PC-3 (cell line): ENCODE results near the gene SIRPG. TPM values are rescaled to one million over a fixed set of nuclear protein-coding genes. Genes with fewer than 3 reads are reported as not detected.
A peak's percentile ranks its signal among the peaks of the same experiment; 100 is the strongest.

Source experiments
- ATAC-seq: fragments of 200-7000 bp; cut with Tn5 transposase; 2 replicates; pipeline ENCODE4 v1.9.1; 2020; ENCODE audit warnings: mild to moderate bottlenecking, moderate library complexity
- BruUV-seq: library from RNA; stranded (reverse); fragments of 400-500 nt; replicated peaks from 2 replicates; lab custom pipeline; 2021; lab: Mats Ljungman, UMichigan
- CTCF ChIA-PET: fragments of 300-600 bp; sonication (Branson Sonifier 250); formaldehyde crosslinking; loops from one replicate; lab custom pipeline; 2022; ENCODE audit warnings: antibody characterized with exemption; lab: Charles Lee
- POLR2A ChIA-PET: fragments of 300-600 bp; sonication (Branson Sonifier 250); formaldehyde crosslinking; loops from one replicate; lab custom pipeline; 2022; ENCODE audit warnings: antibody characterized with exemption; ENCODE audit not compliant: unreplicated experiment; lab: Charles Lee
- DNase-seq: peaks from one replicate; pipeline ENCODE4 v3.0.0-alpha.2; 2015
- H2AFZ ChIP-seq: fragments of 300-600 bp; sonication (generic); 2 replicates; pipeline ENCODE4 v1.6.0; 2016; ENCODE audit warnings: antibody characterized with exemption, low read length
- H3F3A ChIP-seq: fragments of 300-600 bp; sonication (generic); one replicate; pipeline ENCODE4 v1.6.0; 2017; ENCODE audit warnings: antibody characterized with exemption, low read length, control low read depth, mild to moderate bottlenecking; ENCODE audit not compliant: unreplicated experiment
- H3K27ac ChIP-seq: fragments of 300-600 bp; sonication (generic); 2 replicates; pipeline ENCODE4 v1.5.1; 2016; ENCODE audit warnings: mild to moderate bottlenecking, low read length
- H3K27me3 ChIP-seq: fragments of 300-600 bp; sonication (generic); 2 replicates; pipeline ENCODE4 v1.6.1; 2016; ENCODE audit warnings: low read length, mixed read lengths
- H3K36me3 ChIP-seq: fragments of 300-600 bp; sonication (generic); 2 replicates; pipeline ENCODE4 v1.6.1; 2016; ENCODE audit warnings: low read depth, mixed run types, low read length, mixed read lengths
- H3K4me1 ChIP-seq: fragments of 300-600 bp; sonication (generic); 2 replicates; pipeline ENCODE4 v1.5.1; 2016; ENCODE audit warnings: low read length; ENCODE audit not compliant: insufficient read depth
- H3K4me2 ChIP-seq: fragments of 300-600 bp; sonication (generic); 2 replicates; pipeline ENCODE4 v1.6.0; 2016; ENCODE audit warnings: low read length
- H3K4me3 ChIP-seq: fragments of 300-600 bp; sonication (generic); 2 replicates; pipeline ENCODE4 v1.5.1; 2016; ENCODE audit warnings: mild to moderate bottlenecking, low read length, mixed read lengths
- H3K79me2 ChIP-seq: fragments of 300-600 bp; sonication (generic); 2 replicates; pipeline ENCODE4 v1.6.1; 2017; ENCODE audit warnings: low read length, mixed read lengths
- H3K9ac ChIP-seq: fragments of 300-600 bp; sonication (generic); 2 replicates; pipeline ENCODE4 v1.6.0; 2016; ENCODE audit warnings: mild to moderate bottlenecking, low read length
- H3K9me2 ChIP-seq: fragments of 300-600 bp; sonication (generic); replicated peaks from 2 replicates; pipeline ENCODE4 v1.6.1; 2016; ENCODE audit warnings: mixed run types, low read length, mixed read lengths
- H3K9me3 ChIP-seq: fragments of 300-600 bp; sonication (generic); 2 replicates; pipeline ENCODE4 v1.6.1; 2016; ENCODE audit warnings: low read length, mixed read lengths
- H4K20me1 ChIP-seq: fragments of 300-600 bp; sonication (generic); 2 replicates; pipeline ENCODE4 v1.6.1; 2016; ENCODE audit warnings: low read length, mixed read lengths
- EZH2 ChIP-seq: fragments of 300-600 bp; sonication (generic); IDR thresholded peaks from one replicate; pipeline ENCODE4 v1.6.1; 2017; ENCODE audit warnings: antibody characterized with exemption, mild to moderate bottlenecking, low read length; ENCODE audit not compliant: unreplicated experiment
- EZH2phosphoT487 ChIP-seq: fragments of 300-600 bp; sonication (generic); IDR thresholded peaks from 2 replicates; pipeline ENCODE4 v1.6.1; 2018; ENCODE audit warnings: mild to moderate bottlenecking, antibody characterized with exemption, low read length, borderline replicate concordance
- intact Hi-C: fragments of 100-400 bp; cut with micrococcal nuclease; formaldehyde crosslinking; loops from 2 replicates; pipeline ENCODE4 v1.9.0; 2023
- total RNA-seq: library from RNA; depleted of rRNA; stranded (reverse); fragments of >200 nt; gene quantifications from 2 replicates; pipeline ENCODE4 v1.2.3, GENCODE V29; 2014
- TF ChIP-seq, protein P1 (sequence below): fragments of 300-600 bp; sonication (generic); conservative IDR thresholded peaks from 2 replicates; pipeline ENCODE4 v1.5.1; 2017; ENCODE audit warnings: antibody characterized with exemption, low read depth, mild to moderate bottlenecking, low read length

Gene SIRPG
- total RNA-seq, 1 experiment from 2014 or later: not detected

DNA sequence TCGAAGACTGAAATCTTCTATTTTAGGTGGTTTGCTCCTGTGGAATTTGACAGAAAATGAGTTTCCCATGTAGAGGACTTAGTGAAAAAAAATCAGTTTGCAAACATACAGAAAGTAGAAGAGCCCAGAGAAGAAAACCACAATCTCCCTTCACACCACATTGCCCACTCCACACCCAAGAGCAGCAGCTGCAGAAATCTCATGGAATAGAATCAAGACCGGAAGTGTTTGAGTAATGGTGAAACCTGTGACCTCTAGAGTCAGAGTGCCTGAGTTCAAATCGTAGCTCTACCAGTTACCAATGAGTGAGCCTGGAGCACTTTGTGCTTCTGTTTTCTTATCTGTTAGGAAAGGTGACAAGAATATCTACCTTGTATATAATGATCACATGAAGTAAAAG is 4.6 kb downstream of the SIRPG start:
- ChIA-PET CTCF (no interaction called here), POLR2A (no interaction called here)
- no TSS peak for BruUV-seq
- Histone ChIP-seq H3K4me3 (no peak overlapping the region), H3K4me2 (no peak overlapping the region), H3K9ac (no peak overlapping the region), H2AFZ (no peak overlapping the region), H3K79me2 (no peaks in the 10 kb centered on the region), H3F3A (no peaks in the 10 kb centered on the region), H4K20me1 (no peaks in the 10 kb centered on the region), H3K4me1 (no peaks in the 10 kb centered on the region), H3K36me3 (no peaks in the 10 kb centered on the region), H3K27me3 (no peaks in the 10 kb centered on the region), H3K27ac (no peak overlapping the region), H3K9me3 (no peaks in the 10 kb centered on the region), H3K9me2 (no peaks in the 10 kb centered on the region)
- ATAC-seq: no peak
- TF ChIP-seq EZH2phosphoT487 (no peak), EZH2 (no peak)
- TF ChIP-seq, protein P1, sequence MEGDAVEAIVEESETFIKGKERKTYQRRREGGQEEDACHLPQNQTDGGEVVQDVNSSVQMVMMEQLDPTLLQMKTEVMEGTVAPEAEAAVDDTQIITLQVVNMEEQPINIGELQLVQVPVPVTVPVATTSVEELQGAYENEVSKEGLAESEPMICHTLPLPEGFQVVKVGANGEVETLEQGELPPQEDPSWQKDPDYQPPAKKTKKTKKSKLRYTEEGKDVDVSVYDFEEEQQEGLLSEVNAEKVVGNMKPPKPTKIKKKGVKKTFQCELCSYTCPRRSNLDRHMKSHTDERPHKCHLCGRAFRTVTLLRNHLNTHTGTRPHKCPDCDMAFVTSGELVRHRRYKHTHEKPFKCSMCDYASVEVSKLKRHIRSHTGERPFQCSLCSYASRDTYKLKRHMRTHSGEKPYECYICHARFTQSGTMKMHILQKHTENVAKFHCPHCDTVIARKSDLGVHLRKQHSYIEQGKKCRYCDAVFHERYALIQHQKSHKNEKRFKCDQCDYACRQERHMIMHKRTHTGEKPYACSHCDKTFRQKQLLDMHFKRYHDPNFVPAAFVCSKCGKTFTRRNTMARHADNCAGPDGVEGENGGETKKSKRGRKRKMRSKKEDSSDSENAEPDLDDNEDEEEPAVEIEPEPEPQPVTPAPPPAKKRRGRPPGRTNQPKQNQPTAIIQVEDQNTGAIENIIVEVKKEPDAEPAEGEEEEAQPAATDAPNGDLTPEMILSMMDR: no peak
- intact Hi-C loops: no loop called here
- DNase-seq: no peak

- no TSS peak for BruUV-seq
- intact Hi-C loops: no loop called here
- no peak overlapping the region for H2AFZ ChIP-seq
- no peak overlapping the region for H3K9ac ChIP-seq
- H3K4me3 ChIP-seq: no peak overlapping the region
- ChIA-PET POLR2A (no interaction called here), CTCF (no interaction called here)
- H3K4me2 ChIP-seq: no peak overlapping the region
- no peaks in the 10 kb centered on the region for H3K79me2 ChIP-seq
- H3K9me3 ChIP-seq: no peaks in the 10 kb centered on the region
- no peaks in the 10 kb centered on the region for H3K27me3 ChIP-seq
- no peaks in the 10 kb centered on the region for H3K4me1 ChIP-seq
- H4K20me1 ChIP-seq: no peaks in the 10 kb centered on the region
- DNase-seq (no peak), ATAC-seq (no peak)
- H3K27ac ChIP-seq: no peak overlapping the region
- H3K36me3 ChIP-seq: no peaks in the 10 kb centered on the region
- no peak for TF ChIP-seq EZH2phosphoT487
- TF ChIP-seq EZH2: no peak
- TF ChIP-seq, protein P1: no peak
- no peaks in the 10 kb centered on the region for H3F3A ChIP-seq
- no peaks in the 10 kb centered on the region for H3K9me2 ChIP-seq
Measured at GRCh38 chr20:1652104-1652503, 5.5 kb downstream of the SIRPG start.

DNA sequence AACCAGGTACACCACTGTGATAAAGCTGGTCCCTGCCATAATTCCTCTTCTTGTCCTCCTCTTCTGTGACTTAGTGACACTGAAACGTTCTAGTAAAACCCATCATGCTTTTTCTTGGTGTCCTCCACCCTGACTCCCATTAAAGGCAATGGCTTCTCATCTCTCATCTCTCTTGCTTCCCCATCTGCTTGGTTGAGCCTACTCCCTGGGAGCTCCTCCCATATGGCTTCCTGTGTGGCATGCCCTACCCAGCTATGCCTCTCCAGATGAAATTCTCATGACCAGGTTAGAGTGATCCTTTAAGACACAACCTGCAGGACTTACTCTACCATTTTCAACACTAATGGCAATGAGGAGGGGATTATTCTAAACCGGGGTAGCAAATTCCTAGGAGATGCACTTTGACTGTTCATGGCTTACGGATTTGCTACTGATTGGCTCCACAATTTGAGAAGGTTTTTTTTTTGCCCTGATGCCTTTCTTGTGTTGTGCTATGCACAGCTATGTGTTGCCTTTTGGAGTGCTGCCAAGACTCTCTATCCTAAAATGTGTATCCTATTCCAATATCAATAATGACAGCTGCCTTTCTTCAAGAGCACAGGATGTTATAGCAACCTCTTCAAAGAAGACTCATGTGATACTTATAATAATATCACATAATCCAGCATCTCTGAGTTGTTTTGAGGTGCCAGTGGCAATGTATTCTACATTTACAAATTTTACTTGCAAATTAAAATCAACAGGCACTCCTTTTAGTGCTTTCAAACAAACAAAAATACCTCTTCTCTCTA is 6.1 kb downstream of the SIRPG start:
- ATAC-seq: no peak; the same call in 1 of the 2 replicates
- POLR2A ChIA-PET: no interaction called here
- Histone ChIP-seq H3K4me3 (no peak overlapping the region), H3K4me1 (no peaks in the 10 kb centered on the region), H3K36me3 (no peaks in the 10 kb centered on the region), H3K79me2 (no peaks in the 10 kb centered on the region), H3K27me3 (no peaks in the 10 kb centered on the region), H3K27ac (no peak overlapping the region), H3F3A (no peaks in the 10 kb centered on the region), H3K9me2 (no peaks in the 10 kb centered on the region), H3K9ac (no peak overlapping the region), H4K20me1 (no peaks in the 10 kb centered on the region), H2AFZ (no peak overlapping the region), H3K4me2 (no peak overlapping the region), H3K9me3 (no peaks in the 10 kb centered on the region)
- TF ChIP-seq EZH2phosphoT487 (no peak), EZH2 (no peak)
- TF ChIP-seq, protein P1: no peak
- CTCF ChIA-PET: no interaction called here
- intact Hi-C loops: no loop called here
- peak; percentile 40 for DNase-seq
- no TSS peak for BruUV-seq
